HL-60 (cell line): ENCODE results near the gene PMEPA1.

ENCODE experiments used
- DNase-seq, 2 experiments: peaks; one replicate each; pipeline ENCODE4 v3.0.0-alpha.2; 2010 to 2020; ENCODE audit warnings: low read depth in 1 of 2, low spot score in 1 of 2
- H3K27ac ChIP-seq: fragments of 250-450 bp; sonication (Bioruptor Pico); replicated peaks from 2 replicates; pipeline ENCODE4 v1.5.1; 2020; ENCODE audit warnings: mild to moderate bottlenecking, moderate library complexity
- H3K27me3 ChIP-seq: fragments of 250-450 bp; sonication (Bioruptor Pico); 2 replicates; pipeline ENCODE4 v1.5.1; 2021; ENCODE audit warnings: mild to moderate bottlenecking, moderate library complexity; ENCODE audit not compliant: insufficient read depth, poor library complexity, severe bottlenecking
- H3K4me3 ChIP-seq: replicated peaks from 2 replicates; pipeline ENCODE4 v1.5.1; 2011; ENCODE audit warnings: mild to moderate bottlenecking, control low read depth, low read length; ENCODE audit not compliant: insufficient read depth
- CTCF ChIP-seq: IDR thresholded peaks from one replicate; pipeline ENCODE4 v1.5.1; 2011; ENCODE audit warnings: low read length, control low read depth, inconsistent platforms; ENCODE audit not compliant: insufficient read depth
- GABPA ChIP-seq: IDR thresholded peaks from 2 replicates; pipeline ENCODE4 v1.6.1; 2012; ENCODE audit warnings: low read depth
- POLR2AphosphoS5 ChIP-seq: IDR thresholded peaks from 2 replicates; pipeline ENCODE4 v1.6.1; 2012; ENCODE audit warnings: low read depth
- REST ChIP-seq: IDR thresholded peaks from 2 replicates; pipeline ENCODE4 v1.6.1; 2012; ENCODE audit warnings: low read depth; ENCODE audit not compliant: insufficient replicate concordance
- SPI1 ChIP-seq: IDR thresholded peaks from 2 replicates; pipeline ENCODE4 v1.6.1; 2012; ENCODE audit warnings: low read depth, mild to moderate bottlenecking, borderline replicate concordance

The PMEPA1 gene

GRCh38 chr20:57665589-57665971 is 44.2 kb downstream of the PMEPA1 start:
- Histone ChIP-seq H3K27me3 (no peaks in the 10 kb centered on the region), H3K27ac (no peak overlapping the region), H3K4me3 (no peak overlapping the region)
- DNase-seq: no peak
- TF ChIP-seq SPI1: no peak
- no peak for TF ChIP-seq GABPA
- no peak for TF ChIP-seq POLR2AphosphoS5
- no peak for TF ChIP-seq REST
- TF ChIP-seq CTCF: no peak

GRCh38 chr20:57664924-57665588 is 44.8 kb downstream of the PMEPA1 start:
- Histone ChIP-seq H3K27me3 (no peaks in the 10 kb centered on the region), H3K27ac (no peak overlapping the region), H3K4me3 (no peak overlapping the region)
- DNase-seq: no peak
- no peak for TF ChIP-seq REST
- TF ChIP-seq CTCF: no peak
- TF ChIP-seq GABPA: no peak
- no peak for TF ChIP-seq SPI1
- no peak for TF ChIP-seq POLR2AphosphoS5

- TF ChIP-seq CTCF (no peak), REST (no peak), POLR2AphosphoS5 (no peak), GABPA (no peak), SPI1 (no peak)
Observed at GRCh38 chr20:57664476-57664875, 45.3 kb downstream of the PMEPA1 start.

More at GRCh38 chr20:57664476-57664875, 45.3 kb downstream of the PMEPA1 start:
- Histone ChIP-seq H3K27me3 (no peaks in the 10 kb centered on the region), H3K4me3 (no peak overlapping the region), H3K27ac (no peak overlapping the region)
- DNase-seq: no peak
